GM23248 (cell line): ENCODE measurements around the gene ALKBH1. TPM values are rescaled to one million over a fixed set of nuclear protein-coding genes. Genes with fewer than 3 reads are reported as not detected.

Source experiments
- DNase-seq: peaks from one replicate; pipeline ENCODE4 v3.0.0-alpha.2; 2015
- H2AFZ ChIP-seq: fragments of 200-600 bp; sonication (generic); 2 replicates; pipeline ENCODE4 v1.6.1; 2016; ENCODE audit warnings: antibody characterized with exemption
- H3F3A ChIP-seq: fragments of 200-600 bp; sonication (generic); 2 replicates; pipeline ENCODE4 v1.6.1; 2016; ENCODE audit warnings: mild to moderate bottlenecking, antibody characterized with exemption, mixed run types; ENCODE audit not compliant: insufficient read depth
- H3K27ac ChIP-seq: fragments of 200-600 bp; sonication (generic); 2 replicates; pipeline ENCODE4 v1.5.1; 2016; ENCODE audit warnings: mild to moderate bottlenecking
- H3K27me3 ChIP-seq: fragments of 200-600 bp; sonication (generic); replicated peaks from 2 replicates; pipeline ENCODE4 v1.6.1; 2016; ENCODE audit warnings: mild to moderate bottlenecking; ENCODE audit not compliant: insufficient read depth
- H3K36me3 ChIP-seq: fragments of 200-600 bp; sonication (generic); 2 replicates; pipeline ENCODE4 v1.6.1; 2016; ENCODE audit warnings: low read depth, mild to moderate bottlenecking
- H3K4me1 ChIP-seq: fragments of 200-600 bp; sonication (generic); 2 replicates; pipeline ENCODE4 v1.6.1; 2016; ENCODE audit warnings: mild to moderate bottlenecking; ENCODE audit not compliant: insufficient read depth
- H3K4me2 ChIP-seq: fragments of 200-600 bp; sonication (generic); one replicate; pipeline ENCODE4 v1.6.1; 2016; ENCODE audit warnings: mild to moderate bottlenecking; ENCODE audit not compliant: unreplicated experiment
- H3K4me3 ChIP-seq: fragments of 200-600 bp; sonication (generic); 2 replicates; pipeline ENCODE4 v1.5.1; 2016; ENCODE audit warnings: mild to moderate bottlenecking
- H3K79me2 ChIP-seq: fragments of 200-600 bp; sonication (generic); 2 replicates; pipeline ENCODE4 v1.6.1; 2016; ENCODE audit warnings: mild to moderate bottlenecking; ENCODE audit not compliant: insufficient read depth
- H3K9ac ChIP-seq: fragments of 200-600 bp; sonication (generic); 2 replicates; pipeline ENCODE4 v1.6.1; 2016; ENCODE audit warnings: mild to moderate bottlenecking
- H3K9me2 ChIP-seq: fragments of 200-600 bp; sonication (generic); 2 replicates; pipeline ENCODE4 v1.6.1; 2016; ENCODE audit warnings: mixed run types, mild to moderate bottlenecking, moderate library complexity; ENCODE audit not compliant: insufficient read depth
- H3K9me3 ChIP-seq: fragments of 200-600 bp; sonication (generic); one replicate; pipeline ENCODE4 v1.6.1; 2017; ENCODE audit warnings: low read depth
- H4K20me1 ChIP-seq: fragments of 200-600 bp; sonication (generic); 2 replicates; pipeline ENCODE4 v1.6.0; 2016; ENCODE audit not compliant: insufficient read depth
- EZH2 ChIP-seq: fragments of 200-600 bp; sonication (generic); IDR thresholded peaks from 2 replicates; pipeline ENCODE4 v1.6.1; 2018; ENCODE audit warnings: antibody characterized with exemption, mild to moderate bottlenecking; ENCODE audit not compliant: insufficient read depth, poor library complexity, severe bottlenecking
- EZH2phosphoT487 ChIP-seq: fragments of 200-600 bp; sonication (generic); IDR thresholded peaks from 2 replicates; pipeline ENCODE4 v1.6.1; 2018; ENCODE audit warnings: antibody characterized with exemption, moderate library complexity, mild to moderate bottlenecking, low read depth; ENCODE audit not compliant: insufficient read depth
- WGBS, 2 experiments: methylation state at CpG; one replicate each; pipeline ENCODE4 v1.1.6; 2015 to 2017; ENCODE audit warnings: low lambda C conversion rate in 2 of 2, low coverage in 1 of 2; ENCODE audit errors: missing lambda C conversion rate in 2 of 2; 5-methylcytosine and 5-hydroxymethylcytosine counted together
- in situ Hi-C: fragments of 300-500 bp; cut with MboI; formaldehyde crosslinking; loops from 2 replicates; pipeline ENCODE4 v1.15.0; 2020
- polyA plus RNA-seq: library from polyadenylated mRNA; unstranded; fragments of >200 nt; fragmentation: Nextera tagmentation; extraction: Ambion mirVana; gene quantifications from 2 replicates; pipeline ENCODE4 v1.2.1, GENCODE V29; 2016
- total RNA-seq: library from RNA; depleted of rRNA; stranded (reverse); fragments of >200 nt; shearing (Covaris generic); gene quantifications from 2 replicates; pipeline ENCODE4 v1.2.3, GENCODE V29; 2014

ALKBH1 gene
- total and polyA plus RNA-seq, 2 experiments from 2014 or later: 10.2 to 13.4 TPM

GRCh38 chr14:77746064-77746702, 38.4 kb upstream of the ALKBH1 start:
- Histone ChIP-seq H3K27ac (no peak overlapping the region), H3K9me2 (no peaks in the 10 kb centered on the region), H3K4me2 (no peak overlapping the region), H2AFZ (no peak overlapping the region), H3K36me3 (peaks cover 47% of the 10 kb centered on the region), H3K79me2 (peaks cover 79% of the 10 kb centered on the region), H3K4me1 (no peaks in the 10 kb centered on the region), H3F3A (no peaks in the 10 kb centered on the region), H3K4me3 (no peak overlapping the region), H3K9me3 (no peaks in the 10 kb centered on the region), H4K20me1 (no peaks in the 10 kb centered on the region; the same call in 1 of the 2 replicates), H3K27me3 (no peaks in the 10 kb centered on the region), H3K9ac (no peak overlapping the region)
- no peak for DNase-seq
- in situ Hi-C loops: no loop called here
- WGBS, 2 experiments: 74 to 79% methylated on average over 4 of the region's 4 CpGs
- no peak for TF ChIP-seq EZH2phosphoT487
- TF ChIP-seq EZH2: no peak

- 79 to 81% methylated on average over 2 of the region's 2 CpGs for WGBS, 2 experiments
- Histone ChIP-seq H3K4me2 (no peak overlapping the region), H2AFZ (no peak overlapping the region), H3K4me3 (no peak overlapping the region), H3K79me2 (peaks cover 86% of the 10 kb centered on the region), H3K9me2 (no peaks in the 10 kb centered on the region), H3K36me3 (peaks cover 32% of the 10 kb centered on the region), H4K20me1 (no peaks in the 10 kb centered on the region; the same call in 1 of the 2 replicates), H3K27me3 (no peaks in the 10 kb centered on the region), H3K9me3 (no peaks in the 10 kb centered on the region), H3K9ac (no peak overlapping the region), H3K4me1 (peaks cover 11% of the 10 kb centered on the region), H3F3A (peaks cover 12% of the 10 kb centered on the region), H3K27ac (no peak overlapping the region)
- DNase-seq: no peak
- TF ChIP-seq EZH2phosphoT487: no peak
- no peak for TF ChIP-seq EZH2
- in situ Hi-C loops: no loop called here
Measured at GRCh38 chr14:77741438-77741837, 33.6 kb upstream of the ALKBH1 start.

GRCh38 chr14:77738559-77739250, 30.9 kb upstream of the ALKBH1 start:
- peak overlapping the region; percentile 10; the same call in 1 of the 2 replicates for H3K9ac ChIP-seq
- 40 to 43% methylated on average over 7 of the region's 7 CpGs for WGBS, 2 experiments
- peak overlapping the region; percentile 66 for H3K27ac ChIP-seq

GRCh38 chr14:77730976-77731497, 23.2 kb upstream of the ALKBH1 start:
- H3K36me3 ChIP-seq: peaks cover 86% of the 10 kb centered on the region
- H3K9me2 ChIP-seq: no peaks in the 10 kb centered on the region
- no peaks in the 10 kb centered on the region; the same call in 1 of the 2 replicates for H3F3A ChIP-seq
- H3K27ac ChIP-seq: no peak overlapping the region
- WGBS, 2 experiments: 40 to 53% methylated on average over 3 of the region's 3 CpGs
- peak; percentile 32 for DNase-seq
- no peaks in the 10 kb centered on the region for H3K27me3 ChIP-seq
- H3K4me3 ChIP-seq: no peak overlapping the region
- H3K79me2 ChIP-seq: peaks cover 65% of the 10 kb centered on the region
- H3K9me3 ChIP-seq: no peaks in the 10 kb centered on the region
- no peak overlapping the region for H2AFZ ChIP-seq
- no peak overlapping the region for H3K4me2 ChIP-seq
- H3K9ac ChIP-seq: no peak overlapping the region
- TF ChIP-seq EZH2 (no peak), EZH2phosphoT487 (no peak)
- in situ Hi-C loops: no loop called here
- no peaks in the 10 kb centered on the region for H3K4me1 ChIP-seq
- H4K20me1 ChIP-seq: no peaks in the 10 kb centered on the region

More at GRCh38 chr14:77738559-77739250, 30.9 kb upstream of the ALKBH1 start:
- in situ Hi-C loops: no loop called here
- Histone ChIP-seq H3K4me3 (no peak overlapping the region), H4K20me1 (no peaks in the 10 kb centered on the region), H3K36me3 (peaks cover 41% of the 10 kb centered on the region), H2AFZ (0 out of 2 replicates have a peak overlapping the region, but pooled peaks have one; percentile 6), H3K4me1 (peaks cover 11% of the 10 kb centered on the region), H3K9me2 (no peaks in the 10 kb centered on the region), H3K27me3 (no peaks in the 10 kb centered on the region), H3K79me2 (peaks cover 71% of the 10 kb centered on the region), H3F3A (peaks cover 12% of the 10 kb centered on the region), H3K4me2 (no peak overlapping the region), H3K9me3 (no peaks in the 10 kb centered on the region)
- peak; percentile 79 for DNase-seq
- TF ChIP-seq EZH2: no peak
- TF ChIP-seq EZH2phosphoT487: no peak
